OCI-LY7 (cell line): Measurements from ENCODE around the gene OPCML. TPM values are rescaled to one million over a fixed set of nuclear protein-coding genes. Genes with fewer than 3 reads are reported as not detected.
A peak's percentile ranks its signal among the peaks of the same experiment; 100 is the strongest.

Experiments used
- BruUV-seq: library from RNA; stranded (reverse); fragments of 400-500 nt; replicated peaks from 2 replicates; lab custom pipeline; 2021; lab: Mats Ljungman, UMichigan
- CTCF ChIA-PET: fragments of 300-600 bp; sonication (Branson Sonifier 250); formaldehyde crosslinking; loops from one replicate; lab custom pipeline; 2022; ENCODE audit warnings: antibody characterized with exemption; ENCODE audit not compliant: unreplicated experiment; lab: Charles Lee
- POLR2A ChIA-PET: fragments of 300-600 bp; sonication (Branson Sonifier 250); formaldehyde crosslinking; loops from one replicate; lab custom pipeline; 2022; ENCODE audit warnings: antibody characterized with exemption; lab: Charles Lee
- DNase-seq: peaks from one replicate; pipeline ENCODE4 v3.0.0-alpha.2; 2015; ENCODE audit warnings: low spot score
- H2AFZ ChIP-seq: fragments of 200-600 bp; sonication (generic), shearing (Covaris generic); 2 replicates; pipeline ENCODE4 v1.6.1; 2014; ENCODE audit warnings: mild to moderate bottlenecking, antibody characterized with exemption, low read length, moderate library complexity
- H3K27ac ChIP-seq: fragments of 200-600 bp; sonication (generic); 2 replicates; pipeline ENCODE4 v1.5.1; 2014; ENCODE audit warnings: mixed run types, low read depth, mild to moderate bottlenecking, moderate library complexity, low read length, inconsistent platforms; ENCODE audit not compliant: poor library complexity, severe bottlenecking
- H3K36me3 ChIP-seq: fragments of 200-600 bp; sonication (generic); 2 replicates; pipeline ENCODE4 v1.6.1; 2014; ENCODE audit warnings: mild to moderate bottlenecking, antibody characterized with exemption, low read length, moderate library complexity, mixed read lengths; ENCODE audit not compliant: insufficient read depth
- H3K4me1 ChIP-seq: fragments of 200-600 bp; sonication (generic); 2 replicates; pipeline ENCODE4 v1.5.1; 2014; ENCODE audit warnings: mild to moderate bottlenecking, low read length; ENCODE audit not compliant: insufficient read depth, poor library complexity, severe bottlenecking
- H3K4me2 ChIP-seq: fragments of 200-600 bp; sonication (generic); 2 replicates; pipeline ENCODE4 v1.6.1; 2014; ENCODE audit warnings: mild to moderate bottlenecking, low read length
- H3K4me3 ChIP-seq: fragments of 200-600 bp; sonication (generic); 2 replicates; pipeline ENCODE4 v1.5.1; 2014; ENCODE audit warnings: mild to moderate bottlenecking, low read depth, low read length; ENCODE audit not compliant: poor library complexity, severe bottlenecking
- H3K79me2 ChIP-seq: fragments of 200-600 bp; sonication (generic); 2 replicates; pipeline ENCODE4 v1.6.1; 2016; ENCODE audit warnings: low read depth, mild to moderate bottlenecking, low read length, moderate library complexity, mixed read lengths; ENCODE audit not compliant: insufficient read depth
- H3K9me2 ChIP-seq: fragments of 200-600 bp; sonication (generic); 2 replicates; pipeline ENCODE4 v1.6.1; 2016; ENCODE audit warnings: mild to moderate bottlenecking, low read length, mixed read lengths; ENCODE audit not compliant: insufficient read depth
- H3K9me3 ChIP-seq: fragments of 200-600 bp; sonication (generic); 2 replicates; pipeline ENCODE4 v1.6.1; 2014; ENCODE audit warnings: mild to moderate bottlenecking, mixed run types, low read length, mixed read lengths
- H4K20me1 ChIP-seq: fragments of 200-600 bp; sonication (generic); 2 replicates; pipeline ENCODE4 v1.6.1; 2014; ENCODE audit warnings: mild to moderate bottlenecking, antibody characterized with exemption, low read length, moderate library complexity, mixed read lengths; ENCODE audit not compliant: insufficient read depth
- CTCF ChIP-seq: fragments of 200-600 bp; sonication (generic); conservative IDR thresholded peaks from 2 replicates; pipeline ENCODE4 v1.5.1; 2014; ENCODE audit warnings: mild to moderate bottlenecking, antibody characterized with exemption, low read length, moderate library complexity, mixed read lengths
- EZH2phosphoT487 ChIP-seq: fragments of 200-600 bp; sonication (generic); IDR thresholded peaks from 2 replicates; pipeline ENCODE4 v1.6.1; 2018; ENCODE audit warnings: low read depth, borderline replicate concordance, mild to moderate bottlenecking, mixed run types, antibody characterized with exemption, low read length, moderate library complexity, mixed read lengths
- intact Hi-C: fragments of 100-400 bp; cut with micrococcal nuclease; formaldehyde crosslinking; loops from one replicate; pipeline ENCODE4 v1.10.0; 2022; ENCODE audit not compliant: unreplicated experiment
- total RNA-seq, 2 experiments: library from RNA; depleted of rRNA in 1 of 2; stranded (reverse); fragments of >200 nt in 1 of 2; shearing (Covaris generic) in 1 of 2; gene quantifications; 2 replicates each; pipeline ENCODE4 v1.2.3, GENCODE V29; 2014 to 2022

OPCML gene
- total RNA-seq, 2 experiments from 2014 or later, result not detected

- H3K36me3 ChIP-seq, result no peaks in the 10 kb centered on the region
- H3K27ac ChIP-seq, result no peak overlapping the region
- DNase-seq, result no peak
- no peaks in the 10 kb centered on the region for H3K9me2 ChIP-seq
- H4K20me1 ChIP-seq, result no peaks in the 10 kb centered on the region
- BruUV-seq, result no TSS peak
- H3K4me1 ChIP-seq, result peaks cover 6% of the 10 kb centered on the region
- H3K4me3 ChIP-seq, result no peak overlapping the region
- no peak overlapping the region for H2AFZ ChIP-seq
- CTCF ChIA-PET, result no interaction called here
- TF ChIP-seq EZH2phosphoT487 (no peak), CTCF (no peak)
- POLR2A ChIA-PET, result no interaction called here
- intact Hi-C loops, result no loop called here
- no peak overlapping the region for H3K4me2 ChIP-seq
- H3K79me2 ChIP-seq, result no peaks in the 10 kb centered on the region
- H3K9me3 ChIP-seq, result no peaks in the 10 kb centered on the region
Observed at GRCh38 chr11:133547808-133548494, 15.7 kb upstream of the OPCML start.

GRCh38 chr11:133545199-133545803 is 13.0 kb upstream of the OPCML start:
- Histone ChIP-seq H3K9me3 (no peaks in the 10 kb centered on the region), H3K79me2 (no peaks in the 10 kb centered on the region), H3K9me2 (no peaks in the 10 kb centered on the region), H3K4me2 (peak overlapping the region; percentile 31; the same call in 1 of the 2 replicates), H3K4me3 (no peak overlapping the region), H3K27ac (no peak overlapping the region), H4K20me1 (no peaks in the 10 kb centered on the region), H3K36me3 (no peaks in the 10 kb centered on the region), H3K4me1 (peaks cover 6% of the 10 kb centered on the region), H2AFZ (no peak overlapping the region; the same call in 1 of the 2 replicates)
- DNase-seq, result peak; percentile 25
- intact Hi-C loops, result no loop called here
- CTCF ChIA-PET, result no interaction called here
- BruUV-seq, result no TSS peak
- POLR2A ChIA-PET, result interaction anchor here (0.6 kb wide), 1 partner anchor 78 kb away, joined by 4 read pairs; no protein-coding TSS in a partner anchor
- no peak for TF ChIP-seq EZH2phosphoT487
- no peak for TF ChIP-seq CTCF

GRCh38 chr11:133541720-133542095 is 9.4 kb upstream of the OPCML start:
- H3K9me2 ChIP-seq, result no peaks in the 10 kb centered on the region
- ChIA-PET CTCF (no interaction called here), POLR2A (interaction anchor here (0.6 kb wide), 1 partner anchor 797 kb away, joined by 3 read pairs; no protein-coding TSS in a partner anchor)
- BruUV-seq, result no TSS peak
- no peaks in the 10 kb centered on the region for H3K9me3 ChIP-seq
- no peaks in the 10 kb centered on the region for H3K36me3 ChIP-seq
- peaks cover 6% of the 10 kb centered on the region for H3K4me1 ChIP-seq
- H3K79me2 ChIP-seq, result no peaks in the 10 kb centered on the region
- no peak for TF ChIP-seq CTCF
- TF ChIP-seq EZH2phosphoT487, result no peak
- no peaks in the 10 kb centered on the region for H4K20me1 ChIP-seq
- no peak for DNase-seq
- H3K4me3 ChIP-seq, result no peak overlapping the region
- intact Hi-C loops, result no loop called here
- H2AFZ ChIP-seq, result no peak overlapping the region
- no peak overlapping the region for H3K27ac ChIP-seq
- H3K4me2 ChIP-seq, result no peak overlapping the region
